ENCODE measurements around the gene SLIT3. TPM values are rescaled to one million over a fixed set of nuclear protein-coding genes. Genes with fewer than 3 reads are reported as not detected.
A peak's percentile ranks its signal among the peaks of the same experiment; 100 is the strongest.

Gene SLIT3
- total RNA-seq, 1 experiment from 2014 or later: 0.92 TPM

DNA sequence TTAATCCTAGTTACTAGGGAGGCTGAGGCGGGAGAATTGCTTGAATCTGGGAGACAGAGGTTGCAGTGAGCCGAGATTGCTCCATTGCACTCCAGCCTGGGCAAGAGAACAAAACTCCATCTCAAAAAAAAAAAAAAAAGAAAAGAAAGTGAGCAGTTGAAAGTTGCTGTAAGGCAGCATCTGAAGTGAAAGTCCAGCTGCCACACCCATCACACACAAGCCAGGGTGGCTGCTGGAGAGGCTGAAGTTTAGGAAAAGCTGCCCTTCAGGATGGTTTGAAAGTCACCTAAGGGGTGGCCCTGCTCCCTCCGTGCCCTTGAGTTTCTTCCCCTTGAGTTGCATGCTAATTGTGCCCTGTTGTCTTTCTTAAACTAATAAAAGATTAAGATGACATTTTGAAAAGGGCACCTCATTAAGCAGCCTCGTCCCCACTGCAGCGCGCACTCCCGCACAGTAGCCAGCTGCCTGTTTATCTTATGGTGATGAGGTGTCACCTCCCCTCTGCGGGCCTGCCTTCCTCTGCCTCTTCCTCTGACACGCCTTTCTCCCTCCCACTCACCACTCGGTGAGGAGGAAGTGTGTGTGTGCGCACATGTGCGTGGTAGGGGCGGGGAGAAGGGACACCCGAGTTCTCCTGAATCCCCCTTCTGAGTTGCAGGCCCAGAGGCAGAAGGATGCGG lies 617.6 kb downstream of the SLIT3 start:
- H4K91ac ChIP-seq (ENCODE audit: insufficient read length, low read depth, low read length): no peak overlapping the region
- no peak overlapping the region for H3K56ac ChIP-seq (ENCODE audit: insufficient read length, low read depth, low read length)
- no peak overlapping the region for H3K14ac ChIP-seq (ENCODE audit: insufficient read depth, low read length)
- Mint-ChIP-seq H3K27ac (no peak overlapping the region; a peak in 1 of 7 replicates), H3K9me3 (no peaks in the 10 kb centered on the region), H3K36me3 (ENCODE audit: insufficient read depth in 1 of 3, low read depth in 3 of 3) (no peaks in the 10 kb centered on the region), H3K4me1 (0 out of 4 replicates have a peak, but pooled peaks cover 2 to 3% of the 10 kb centered on the region in 2 experiments), H3K27me3 (ENCODE audit: low read depth) (peaks cover 7% of the 10 kb centered on the region), H3K4me3 (no peak overlapping the region)
- no peak for DNase-seq
- H2BK15ac ChIP-seq (ENCODE audit: low read depth, low read length): no peak overlapping the region
- no peak overlapping the region for H4K5ac ChIP-seq (ENCODE audit: insufficient read length, low read depth, low read length)
- no peak overlapping the region for H2BK5ac ChIP-seq (ENCODE audit: insufficient read length, low read length)
- no peak overlapping the region for H2AK5ac ChIP-seq (ENCODE audit: insufficient read length, low read length)
- H3K18ac ChIP-seq (ENCODE audit: insufficient read length, low read depth, low read length): peak overlapping the region; percentile 11
- no peak overlapping the region for H3K27ac ChIP-seq (ENCODE audit: insufficient read length, low read depth, low read length)
- TF ChIP-seq, protein P1, sequence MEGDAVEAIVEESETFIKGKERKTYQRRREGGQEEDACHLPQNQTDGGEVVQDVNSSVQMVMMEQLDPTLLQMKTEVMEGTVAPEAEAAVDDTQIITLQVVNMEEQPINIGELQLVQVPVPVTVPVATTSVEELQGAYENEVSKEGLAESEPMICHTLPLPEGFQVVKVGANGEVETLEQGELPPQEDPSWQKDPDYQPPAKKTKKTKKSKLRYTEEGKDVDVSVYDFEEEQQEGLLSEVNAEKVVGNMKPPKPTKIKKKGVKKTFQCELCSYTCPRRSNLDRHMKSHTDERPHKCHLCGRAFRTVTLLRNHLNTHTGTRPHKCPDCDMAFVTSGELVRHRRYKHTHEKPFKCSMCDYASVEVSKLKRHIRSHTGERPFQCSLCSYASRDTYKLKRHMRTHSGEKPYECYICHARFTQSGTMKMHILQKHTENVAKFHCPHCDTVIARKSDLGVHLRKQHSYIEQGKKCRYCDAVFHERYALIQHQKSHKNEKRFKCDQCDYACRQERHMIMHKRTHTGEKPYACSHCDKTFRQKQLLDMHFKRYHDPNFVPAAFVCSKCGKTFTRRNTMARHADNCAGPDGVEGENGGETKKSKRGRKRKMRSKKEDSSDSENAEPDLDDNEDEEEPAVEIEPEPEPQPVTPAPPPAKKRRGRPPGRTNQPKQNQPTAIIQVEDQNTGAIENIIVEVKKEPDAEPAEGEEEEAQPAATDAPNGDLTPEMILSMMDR (conservative IDR thresholded peaks at IDR 0.05): no peak
- no peak overlapping the region for H4K8ac ChIP-seq (replicated peaks; ENCODE audit: insufficient read length, low read depth, low read length)
- H3K79me2 ChIP-seq (ENCODE audit: insufficient read depth, low read length): no peaks in the 10 kb centered on the region
- no CpG with 5 or more reads among the region's 15 CpGs for WGBS (ENCODE audit: extremely low coverage, insufficient read length, low lambda C conversion rate)
- H3K27me3 ChIP-seq (ENCODE audit: insufficient read depth, low read length): no peaks in the 10 kb centered on the region
- no peak overlapping the region for H3K9ac ChIP-seq (ENCODE audit: extremely low read depth, insufficient read length, low read length)
- no peaks in the 10 kb centered on the region for H4K20me1 ChIP-seq (ENCODE audit: control insufficient read depth, insufficient read depth, insufficient read length)
- H3K4me2 ChIP-seq (ENCODE audit: insufficient read depth, insufficient read length, low read length): no peak overlapping the region
- no peak overlapping the region for H3T11ph ChIP-seq (ENCODE audit: low read length)
- H3K79me1 ChIP-seq (ENCODE audit: insufficient read depth, low read depth, low read length, poor library complexity, severe bottlenecking): no peaks in the 10 kb centered on the region
- peaks cover 4% of the 10 kb centered on the region for H3K23me2 ChIP-seq (ENCODE audit: insufficient read length, low read depth, low read length, poor library complexity, severe bottlenecking)
- no peak overlapping the region for H2AFZ ChIP-seq (ENCODE audit: low read length)
- H3K9me3 ChIP-seq (ENCODE audit: control insufficient read depth, low read depth, low read length): no peaks in the 10 kb centered on the region
- no peaks in the 10 kb centered on the region; the same call in 1 of the 2 replicates for H3K4me1 ChIP-seq (ENCODE audit: insufficient read depth, low read length)
- no peak overlapping the region for H2BK120ac ChIP-seq (ENCODE audit: low read depth, low read length, poor library complexity, severe bottlenecking)
- no peak overlapping the region for H2BK12ac ChIP-seq (ENCODE audit: insufficient read length, low read depth, low read length)
- H3K23ac ChIP-seq (ENCODE audit: insufficient read length, low read depth, low read length): no peak overlapping the region
- no peak overlapping the region for H3K4ac ChIP-seq (ENCODE audit: low read depth, low read length)
- H2BK20ac ChIP-seq (ENCODE audit: low read depth, low read length, poor library complexity, severe bottlenecking): no peak overlapping the region
